GM23248 (cell line): ENCODE measurements around the gene MS4A6E.

Experiments
- EZH2 ChIP-seq: fragments of 200-600 bp; sonication (generic); IDR thresholded peaks from 2 replicates; pipeline ENCODE4 v1.6.1; 2018; ENCODE audit warnings: antibody characterized with exemption, mild to moderate bottlenecking; ENCODE audit not compliant: insufficient read depth, poor library complexity, severe bottlenecking
- EZH2phosphoT487 ChIP-seq: fragments of 200-600 bp; sonication (generic); IDR thresholded peaks from 2 replicates; pipeline ENCODE4 v1.6.1; 2018; ENCODE audit warnings: antibody characterized with exemption, moderate library complexity, mild to moderate bottlenecking, low read depth; ENCODE audit not compliant: insufficient read depth

- TF ChIP-seq EZH2, result no peak
- TF ChIP-seq EZH2phosphoT487, result no peak
Measured at GRCh38 chr11:60321051-60321450, 6.0 kb upstream of the MS4A6E start.
